PFSK-1 (cell line): Measurements from ENCODE around the gene SMAD3.

ENCODE experiments used
- FOXP2 ChIP-seq: optimal IDR thresholded peaks from 2 replicates; pipeline ENCODE3; 2011; ENCODE audit warnings: borderline replicate concordance, control low read depth, inconsistent platforms; ENCODE audit not compliant: insufficient read depth; ENCODE audit errors: extremely low read length, extremely low read depth
- POLR2AphosphoS5 ChIP-seq: IDR thresholded peaks from 2 replicates; pipeline ENCODE4 v1.6.1; 2012; ENCODE audit warnings: low read depth, mild to moderate bottlenecking, control low read depth, low read length, moderate library complexity
- REST ChIP-seq, 2 experiments: IDR thresholded peaks; 2 replicates each; pipeline versions ENCODE4 v1.6.1 to v1.8.0; 2011 to 2012; ENCODE audit warnings: low read depth in 2 of 2, low read length in 2 of 2, control low read depth in 1 of 2, inconsistent platforms in 1 of 2, mild to moderate bottlenecking in 1 of 2, moderate library complexity in 1 of 2; ENCODE audit not compliant: insufficient read depth in 1 of 2
- SIN3A ChIP-seq: IDR thresholded peaks from 2 replicates; pipeline ENCODE4 v1.6.1; 2012; ENCODE audit warnings: mild to moderate bottlenecking, low read length, moderate library complexity, borderline replicate concordance; ENCODE audit not compliant: insufficient read depth
- TAF1 ChIP-seq: IDR thresholded peaks from 2 replicates; pipeline ENCODE4 v1.6.1; 2012; ENCODE audit warnings: low read length, control low read depth, borderline replicate concordance; ENCODE audit not compliant: insufficient read depth

The SMAD3 gene

GRCh38 chr15:67174864-67175573, 109.6 kb downstream of the SMAD3 start:
- TF ChIP-seq POLR2AphosphoS5 = no peak

GRCh38 chr15:67175643-67176071, 110.3 kb downstream of the SMAD3 start:
- TF ChIP-seq TAF1 (no peak), SIN3A (0 out of 2 replicates have a peak, but pooled peaks have one; percentile 30), POLR2AphosphoS5 (no peak), REST (IDR thresholded peaks at IDR 0.05; ENCODE audit: insufficient read depth in 1 of 2, low read depth in 2 of 2, low read length in 2 of 2) (no peak), FOXP2 (no peak)

- TF ChIP-seq SIN3A (no peak), POLR2AphosphoS5 (no peak), FOXP2 (no peak), REST (IDR thresholded peaks at IDR 0.05; ENCODE audit: insufficient read depth in 1 of 2, low read depth in 2 of 2, low read length in 2 of 2) (no peak), TAF1 (no peak)
Observed at GRCh38 chr15:67176195-67176971, 111.0 kb downstream of the SMAD3 start.

- TF ChIP-seq SIN3A (no peak), POLR2AphosphoS5 (no peak), REST (IDR thresholded peaks at IDR 0.05; ENCODE audit: insufficient read depth in 1 of 2, low read depth in 2 of 2, low read length in 2 of 2) (no peak), TAF1 (no peak), FOXP2 (no peak)
Observed at GRCh38 chr15:67177752-67178151, 112.3 kb downstream of the SMAD3 start.

- TF ChIP-seq TAF1 = no peak
- no peak for TF ChIP-seq REST (IDR thresholded peaks at IDR 0.05; ENCODE audit: insufficient read depth in 1 of 2, low read depth in 2 of 2, low read length in 2 of 2)
- TF ChIP-seq POLR2AphosphoS5 = no peak
- TF ChIP-seq SIN3A = no peak
- no peak for TF ChIP-seq FOXP2
Observed at GRCh38 chr15:67178569-67179210, 113.3 kb downstream of the SMAD3 start.
